Stomach (tissue), 9 donors: ENCODE results near the gene ZBTB7B. TPM values are rescaled to one million over a fixed set of nuclear protein-coding genes. Genes with fewer than 3 reads are reported as not detected.

ENCODE experiments used
- DNase-seq, 2 donors: peaks; one replicate each; pipeline versions ENCODE4 v3.0.0 to v3.0.0-alpha.2; 2013 to 2019
- H3K27ac ChIP-seq, 5 donors: fragments of 200-600 bp in 4 of 5; sonication (generic) in 4 of 5; one replicate each; pipeline ENCODE4 v1.5.1; 2013 to 2019; ENCODE audit warnings: mild to moderate bottlenecking in 1 of 5, moderate library complexity in 1 of 5
- H3K27me3 ChIP-seq, 3 donors: fragments of 200-600 bp; sonication (generic); one replicate each; pipeline ENCODE4 v1.5.1; 2017 to 2019; ENCODE audit warnings: mixed run types in 1 of 3
- H3K36me3 ChIP-seq, 4 donors: fragments of 200-600 bp; sonication (generic); 1 replicate in 3 of 4; 2 replicates in 1 of 4; pipeline ENCODE4 v1.5.1; 2016 to 2019
- H3K4me1 ChIP-seq, 4 donors: fragments of 200-600 bp; sonication (generic); one replicate each; pipeline ENCODE4 v1.5.1; 2016 to 2019
- H3K4me3 ChIP-seq, 4 donors: fragments of 200-600 bp; sonication (generic) in 3 of 4; one replicate each; pipeline ENCODE4 v1.5.1; 2016 to 2019; ENCODE audit warnings: mild to moderate bottlenecking in 1 of 4
- H3K9me3 ChIP-seq, 4 donors: fragments of 200-600 bp; sonication (generic); one replicate each; pipeline ENCODE4 v1.5.1; 2016 to 2019
- EP300 ChIP-seq: sonication (generic); formaldehyde crosslinking; IDR thresholded peaks from one replicate; pipeline ENCODE4 v1.6.1; 2017; ENCODE audit warnings: antibody characterized with exemption
- POLR2A ChIP-seq, 4 donors: fragments of 450-650 bp; IDR thresholded peaks; one replicate each; pipeline ENCODE4 v1.6.1; 2016; ENCODE audit warnings: antibody characterized with exemption in 4 of 4, control low read depth in 2 of 4, mild to moderate bottlenecking in 1 of 4, moderate library complexity in 1 of 4
- POLR2AphosphoS5 ChIP-seq, 3 donors: sonication (generic); formaldehyde crosslinking; IDR thresholded peaks; one replicate each; pipeline ENCODE4 v1.6.1; 2016; ENCODE audit warnings: antibody characterized with exemption in 3 of 3
- WGBS, 5 donors: extraction: QIAGEN DNeasy Blood & Tissue Kit in 3 of 5; methylation state at CpG; one replicate each; pipeline versions ENCODE4 v1.1.5 to v1.1.7; 2013 to 2018; 5-methylcytosine and 5-hydroxymethylcytosine counted together
- intact Hi-C: fragments of 100-400 bp; cut with DNase I; formaldehyde crosslinking; loops from one replicate; pipeline ENCODE4 v1.15.1; 2023; ENCODE audit warnings: low total_unique reads
- polyA plus RNA-seq, 3 donors: library from polyadenylated mRNA; stranded (reverse); fragments of 200-250 nt; gene quantifications; one replicate each; pipeline ENCODE4 v1.2.3, GENCODE V29; 2013
- total RNA-seq, 5 donors: library from RNA; depleted of rRNA; stranded (reverse); fragments of >200 nt; gene quantifications; one replicate each; pipeline versions ENCODE4 v1.1.0 to v1.2.3, GENCODE V29; 2014 to 2016
- TF ChIP-seq, protein P1 (sequence below), 7 experiments: fragments of 450-650 bp in 4 of 7; fragments of 200-600 bp in 3 of 7; sonication (generic) in 3 of 7; IDR thresholded peaks; one replicate each; pipeline ENCODE4 v1.5.1; 2016 to 2019; ENCODE audit warnings: antibody characterized with exemption in 7 of 7, control low read depth in 2 of 7, mild to moderate bottlenecking in 1 of 7
- donor health status: healthy with polysubstance abuse.
- donor health status: Bipolar disorder and iron deficiency.
- donor health status: healthy.

The ZBTB7B gene
- total and polyA plus RNA-seq, 8 donors: 29.6 to 134 (median 38.1) TPM

DNA sequence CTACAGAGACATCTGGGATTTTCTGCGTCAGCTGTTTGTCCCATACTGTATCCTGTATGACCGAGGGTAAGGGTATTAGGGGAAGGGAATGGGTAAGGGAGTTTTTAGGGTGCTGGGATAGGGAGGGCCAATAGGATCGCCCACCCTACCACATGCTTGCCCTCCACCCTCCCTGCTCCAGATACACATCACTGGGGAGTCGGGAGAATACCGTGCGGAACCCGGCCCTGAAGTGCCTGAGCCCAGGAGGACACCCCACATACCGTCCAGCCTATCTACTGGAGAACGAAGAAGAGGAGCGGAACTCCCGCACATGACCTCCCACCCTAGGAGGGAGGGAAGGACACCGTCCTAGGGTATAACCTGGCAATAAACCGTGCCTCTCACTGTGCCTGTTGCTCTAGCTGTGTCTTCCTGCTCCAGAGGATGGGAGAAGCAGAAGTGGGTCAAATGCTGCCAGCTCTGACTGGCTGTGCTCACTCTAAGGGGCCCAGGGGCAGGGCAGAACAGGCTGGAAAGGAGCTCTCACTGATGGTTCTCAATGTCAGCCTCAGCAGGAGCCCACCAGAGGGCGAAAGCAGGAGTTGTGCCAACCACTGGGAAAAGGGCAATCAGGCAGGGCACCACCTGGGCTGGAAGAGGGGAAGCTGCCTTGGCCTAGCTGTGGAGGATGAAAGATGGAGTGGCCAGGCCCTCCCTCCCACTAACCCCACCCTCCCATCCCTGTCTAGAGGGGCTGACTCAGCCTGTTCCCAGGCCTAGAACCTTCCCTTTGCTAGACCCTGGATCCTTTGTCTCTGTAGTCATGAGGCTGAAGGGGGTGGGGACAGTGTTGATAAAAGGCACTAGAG lies 9.7 kb upstream of the ZBTB7B start:
- DNase-seq: peak in 1 of 2 donors; percentile 39
- TF ChIP-seq, protein P1, sequence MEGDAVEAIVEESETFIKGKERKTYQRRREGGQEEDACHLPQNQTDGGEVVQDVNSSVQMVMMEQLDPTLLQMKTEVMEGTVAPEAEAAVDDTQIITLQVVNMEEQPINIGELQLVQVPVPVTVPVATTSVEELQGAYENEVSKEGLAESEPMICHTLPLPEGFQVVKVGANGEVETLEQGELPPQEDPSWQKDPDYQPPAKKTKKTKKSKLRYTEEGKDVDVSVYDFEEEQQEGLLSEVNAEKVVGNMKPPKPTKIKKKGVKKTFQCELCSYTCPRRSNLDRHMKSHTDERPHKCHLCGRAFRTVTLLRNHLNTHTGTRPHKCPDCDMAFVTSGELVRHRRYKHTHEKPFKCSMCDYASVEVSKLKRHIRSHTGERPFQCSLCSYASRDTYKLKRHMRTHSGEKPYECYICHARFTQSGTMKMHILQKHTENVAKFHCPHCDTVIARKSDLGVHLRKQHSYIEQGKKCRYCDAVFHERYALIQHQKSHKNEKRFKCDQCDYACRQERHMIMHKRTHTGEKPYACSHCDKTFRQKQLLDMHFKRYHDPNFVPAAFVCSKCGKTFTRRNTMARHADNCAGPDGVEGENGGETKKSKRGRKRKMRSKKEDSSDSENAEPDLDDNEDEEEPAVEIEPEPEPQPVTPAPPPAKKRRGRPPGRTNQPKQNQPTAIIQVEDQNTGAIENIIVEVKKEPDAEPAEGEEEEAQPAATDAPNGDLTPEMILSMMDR (IDR thresholded peaks at IDR 0.05): no peak
- TF ChIP-seq POLR2AphosphoS5 (IDR thresholded peaks at IDR 0.05): no peak
- no peak for TF ChIP-seq EP300
- no peak for TF ChIP-seq POLR2A (IDR thresholded peaks at IDR 0.05)
- Histone ChIP-seq H3K4me1 (peaks cover 8 to 39% (median 18%) of the 10 kb centered on the region in 4 donors), H3K36me3 (peaks cover 13 to 50% (median 45%) of the 10 kb centered on the region in 4 donors), H3K4me3 (no peak overlapping the region), H3K27me3 (no peaks in the 10 kb centered on the region), H3K9me3 (no peaks in the 10 kb centered on the region), H3K27ac (no peak overlapping the region)
- intact Hi-C loops: no loop called here
- 71 to 85% (median 78%) methylated on average over 9 to 14 of the region's 14 CpGs for WGBS, 5 donors

GRCh38 chr1:154993572-154994268 lies 8.9 kb upstream of the ZBTB7B start, which contains the start of gene LENEP:
Gene LENEP (plus strand): TSS chr1:154993586. CDS start chr1:154993608, 22 bp downstream.
- WGBS, 5 donors: 60 to 82% (median 69%) methylated on average over 5 to 8 of the region's 8 CpGs
- no peak for DNase-seq
- H3K36me3 ChIP-seq: peaks cover 7 to 42% (median 38%) of the 10 kb centered on the region in 4 donors
- H3K9me3 ChIP-seq: no peaks in the 10 kb centered on the region
- intact Hi-C loops: no loop called here
- no peak within 1 kb of the TSS for H3K4me3 ChIP-seq
- H3K4me1 ChIP-seq: peaks cover 8 to 41% (median 21%) of the 10 kb centered on the region in 4 donors
- TF ChIP-seq EP300 (no peak), POLR2A (IDR thresholded peaks at IDR 0.05) (no peak), POLR2AphosphoS5 (IDR thresholded peaks at IDR 0.05) (no peak)
- TF ChIP-seq, protein P1 (IDR thresholded peaks at IDR 0.05): no peak
- no peaks in the 10 kb centered on the region for H3K27me3 ChIP-seq
- H3K27ac ChIP-seq: peak within 1 kb of the TSS in 1 of 5 donors; percentile 15

- TF ChIP-seq POLR2A (IDR thresholded peaks at IDR 0.05) (no peak), POLR2AphosphoS5 (IDR thresholded peaks at IDR 0.05) (no peak), EP300 (no peak)
- TF ChIP-seq, protein P1 (IDR thresholded peaks at IDR 0.05): no peak
- Histone ChIP-seq H3K9me3 (no peaks in the 10 kb centered on the region), H3K4me3 (no peak overlapping the region), H3K27ac (peak overlapping the region in 1 of 5 donors; percentile 15), H3K27me3 (no peaks in the 10 kb centered on the region), H3K4me1 (peaks cover 13 to 41% (median 24%) of the 10 kb centered on the region in 4 donors), H3K36me3 (peaks cover 2 to 37% (median 33%) of the 10 kb centered on the region in 4 donors)
- intact Hi-C loops: no loop called here
- 29 to 62% (median 46%) methylated on average over 1 of the region's 1 CpG for WGBS, 5 donors
- DNase-seq: no peak
Observed at GRCh38 chr1:154994269-154994587, 8.4 kb upstream of the ZBTB7B start.

- WGBS, 5 donors: 35 to 55% (median 44%) methylated on average over 2 to 3 of the region's 3 CpGs
- DNase-seq: no peak
- no peaks in the 10 kb centered on the region for H3K27me3 ChIP-seq
- peaks cover 0 to 33% (median 29%) of the 10 kb centered on the region in 4 donors for H3K36me3 ChIP-seq
- no peaks in the 10 kb centered on the region for H3K9me3 ChIP-seq
- peaks cover 17 to 42% (median 26%) of the 10 kb centered on the region in 4 donors for H3K4me1 ChIP-seq
- H3K4me3 ChIP-seq: no peak overlapping the region
- H3K27ac ChIP-seq: peak overlapping the region in 2 of 5 donors; percentile 15 to 23
- TF ChIP-seq POLR2AphosphoS5 (IDR thresholded peaks at IDR 0.05) (no peak), EP300 (no peak), POLR2A (IDR thresholded peaks at IDR 0.05) (no peak)
- TF ChIP-seq, protein P1 (IDR thresholded peaks at IDR 0.05): no peak
- intact Hi-C loops: no loop called here
Observed at GRCh38 chr1:154994591-154994990, 8.0 kb upstream of the ZBTB7B start.
